Activated CD4-positive, alpha-beta T cell treated with anti-CD3 and anti-CD28 coated beads for 36 hours (primary cell): Measurements from ENCODE around the gene COL17A1. TPM values are rescaled to one million over a fixed set of nuclear protein-coding genes. Genes with fewer than 3 reads are reported as not detected.

Experiments
- ATAC-seq: fragments of 200-7000 bp; cut with Tn5 transposase; one replicate; pipeline ENCODE4 v1.10.0; 2021; ENCODE audit warnings: mild to moderate bottlenecking, moderate library complexity
- CTCF ChIA-PET: fragments of 350-600 bp; sonication (Branson Sonifier 250); formaldehyde crosslinking; loops from one replicate; lab custom pipeline; 2021; ENCODE audit warnings: antibody characterized with exemption; lab: Charles Lee
- POLR2A ChIA-PET: fragments of 350-600 bp; sonication (Branson Sonifier 250); formaldehyde crosslinking; loops from one replicate; lab custom pipeline; 2021; ENCODE audit warnings: antibody characterized with exemption, inconsistent platforms; lab: Charles Lee
- DNase-seq: peaks from one replicate; pipeline ENCODE4 v3.0.0-alpha.2; 2020
- H3K27ac Mint-ChIP-seq: one replicate; pipeline ENCODE4 v1.8.0; 2021; ENCODE audit warnings: mixed read lengths
- H3K27me3 Mint-ChIP-seq: one replicate; pipeline ENCODE4 v1.8.0; 2021; ENCODE audit warnings: mixed read lengths
- H3K36me3 Mint-ChIP-seq: one replicate; pipeline ENCODE4 v1.8.0; 2021; ENCODE audit warnings: low read depth, mixed read lengths
- H3K4me1 Mint-ChIP-seq: one replicate; pipeline ENCODE4 v1.8.0; 2021; ENCODE audit warnings: mixed read lengths
- H3K4me3 Mint-ChIP-seq: one replicate; pipeline ENCODE4 v1.8.0; 2021; ENCODE audit warnings: mild to moderate bottlenecking, moderate library complexity, mixed read lengths
- H3K9me3 Mint-ChIP-seq: one replicate; pipeline ENCODE4 v1.8.0; 2021; ENCODE audit warnings: low read depth, mixed read lengths
- intact Hi-C, 2 experiments: fragments of 100-400 bp; cut with DNase I in 1 of 2; cut with micrococcal nuclease in 1 of 2; formaldehyde crosslinking; loops; one replicate each; pipeline versions ENCODE4 v1.14.2 to v1.15.1; 2022 to 2024; cut with DNase I, micrococcal nuclease
- microRNA-seq: library from miRNA; unstranded; fragments of <30 nt; microRNA quantifications from one replicate; pipeline ENCODE4 v1.2.0, GENCODE V29; 2021; ENCODE audit warnings: borderline replicate concordance
- total RNA-seq, 2 experiments: library from RNA; stranded (reverse); gene quantifications; one replicate each; pipeline ENCODE4 v1.2.3, GENCODE V29; 2021

The COL17A1 gene
- total RNA-seq, 2 experiments from 2014 or later: not detected

DNA sequence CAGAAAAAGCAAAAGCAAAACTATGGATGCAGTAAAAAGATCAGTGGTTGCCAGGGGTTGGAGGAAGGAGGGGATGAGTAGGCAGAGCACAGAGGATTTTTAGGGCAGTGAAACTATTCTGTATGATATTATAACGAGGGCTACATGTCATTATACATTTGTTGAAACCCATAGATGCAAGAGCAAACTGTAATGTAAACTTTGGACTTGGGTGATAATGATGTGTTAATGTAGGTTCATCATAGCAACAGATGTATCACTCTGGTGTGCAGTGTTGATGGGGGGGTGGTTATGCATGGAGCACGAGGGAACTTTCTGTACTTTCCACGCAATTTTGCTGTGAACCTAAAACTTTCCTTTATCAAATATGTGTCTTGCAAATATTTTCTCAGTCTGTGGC, 95.6 kb downstream of the COL17A1 start:
- Mint-ChIP-seq H3K36me3 (peaks cover 14% of the 10 kb centered on the region), H3K27me3 (no peaks in the 10 kb centered on the region), H3K4me3 (no peak overlapping the region), H3K27ac (no peak overlapping the region), H3K9me3 (no peaks in the 10 kb centered on the region), H3K4me1 (peaks cover 38% of the 10 kb centered on the region)
- ChIA-PET POLR2A (no interaction called here), CTCF (interaction anchor here (1.4 kb wide), 1 partner anchor 102 kb away, joined by 3 read pairs; no protein-coding TSS in a partner anchor)
- DNase-seq (no peak), ATAC-seq (no peak)
- intact Hi-C loops: no loop called here

DNA sequence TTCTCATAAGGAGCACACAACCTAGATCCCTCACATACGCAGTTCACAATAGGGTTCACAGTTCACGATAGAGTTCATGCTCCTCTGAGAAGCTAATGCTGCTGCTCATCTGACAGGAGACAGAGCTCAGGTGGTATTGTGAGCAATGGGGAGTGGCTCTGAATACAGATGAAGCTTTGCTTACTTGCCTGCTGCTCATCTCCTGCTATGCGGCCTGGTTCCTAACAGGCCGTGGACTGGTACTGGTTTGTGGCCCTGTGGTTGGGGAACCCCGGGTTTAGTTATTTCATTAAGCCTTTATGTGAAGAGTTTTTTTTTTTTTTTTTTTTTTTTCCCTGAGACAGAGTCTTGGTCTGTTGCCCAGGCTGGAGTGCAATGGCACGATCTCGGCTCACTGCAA, 99.3 kb downstream of the COL17A1 start:
- ChIA-PET CTCF (interaction anchor here (0.6 to 1.3 kb wide), 3 partner anchors 9 to 19 kb away, joined by 3 read pairs; no protein-coding TSS in a partner anchor), POLR2A (no interaction called here)
- peaks cover 2% of the 10 kb centered on the region for H3K36me3 Mint-ChIP-seq
- intact Hi-C loops: no loop called here
- H3K4me1 Mint-ChIP-seq: peaks cover 64% of the 10 kb centered on the region
- DNase-seq: peak; percentile 58
- H3K4me3 Mint-ChIP-seq: no peak overlapping the region
- no peaks in the 10 kb centered on the region for H3K9me3 Mint-ChIP-seq
- no peak overlapping the region for H3K27ac Mint-ChIP-seq
- no peaks in the 10 kb centered on the region for H3K27me3 Mint-ChIP-seq
- ATAC-seq: peak; percentile 52

DNA sequence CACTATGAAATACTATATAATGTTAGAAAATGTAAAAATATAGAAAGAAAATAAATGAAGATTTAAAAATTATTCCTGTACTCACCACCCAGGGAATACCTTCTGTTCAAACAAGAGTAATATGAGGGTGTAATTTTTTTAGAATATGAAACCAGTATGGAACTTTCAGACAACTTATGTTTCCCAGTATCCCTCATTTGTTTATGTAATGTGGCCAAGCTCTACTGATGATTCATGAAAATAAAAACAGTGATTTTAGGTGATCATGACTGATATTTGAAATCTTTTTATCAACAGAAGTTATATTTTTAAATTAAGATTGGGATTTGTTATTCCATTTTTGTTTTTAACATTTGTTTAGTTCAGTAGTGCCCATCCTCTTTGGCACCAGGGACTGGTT, 100.0 kb downstream of the COL17A1 start:
- Mint-ChIP-seq H3K27ac (no peak overlapping the region), H3K4me3 (no peak overlapping the region), H3K9me3 (no peaks in the 10 kb centered on the region), H3K4me1 (peaks cover 68% of the 10 kb centered on the region), H3K36me3 (peaks cover under 1% of the 10 kb centered on the region), H3K27me3 (no peaks in the 10 kb centered on the region)
- ChIA-PET POLR2A (no interaction called here), CTCF (interaction anchor here (0.6 to 1.3 kb wide), 4 partner anchors 8 to 106 kb away, joined by 3 read pairs; no protein-coding TSS in a partner anchor)
- intact Hi-C loops: no loop called here
- ATAC-seq (no peak), DNase-seq (no peak)

GRCh38 chr10:103983367-103983911, 102.2 kb downstream of the COL17A1 start:
- Mint-ChIP-seq H3K27me3 (no peaks in the 10 kb centered on the region), H3K36me3 (peaks cover 2% of the 10 kb centered on the region), H3K27ac (peak overlapping the region; percentile 83), H3K4me3 (peak overlapping the region; percentile 39), H3K4me1 (peaks cover 70% of the 10 kb centered on the region), H3K9me3 (no peaks in the 10 kb centered on the region)
- DNase-seq: no peak
- ChIA-PET POLR2A (interaction anchor here (0.7 to 1.2 kb wide), 2 partner anchors 138 to 271 kb away, joined by 3 to 6 read pairs; partner anchors contain the start of gene SFR1), CTCF (interaction anchor here (0.6 to 1.0 kb wide), 4 partner anchors 93 to 343 kb away, joined by 3 read pairs; no protein-coding TSS in a partner anchor)
- peak; percentile 91 for ATAC-seq
- intact Hi-C loops: loop anchor here (2.0 to 5.0 kb wide), 2 partner anchors 15 to 96 kb away; no protein-coding TSS in a partner anchor

DNA sequence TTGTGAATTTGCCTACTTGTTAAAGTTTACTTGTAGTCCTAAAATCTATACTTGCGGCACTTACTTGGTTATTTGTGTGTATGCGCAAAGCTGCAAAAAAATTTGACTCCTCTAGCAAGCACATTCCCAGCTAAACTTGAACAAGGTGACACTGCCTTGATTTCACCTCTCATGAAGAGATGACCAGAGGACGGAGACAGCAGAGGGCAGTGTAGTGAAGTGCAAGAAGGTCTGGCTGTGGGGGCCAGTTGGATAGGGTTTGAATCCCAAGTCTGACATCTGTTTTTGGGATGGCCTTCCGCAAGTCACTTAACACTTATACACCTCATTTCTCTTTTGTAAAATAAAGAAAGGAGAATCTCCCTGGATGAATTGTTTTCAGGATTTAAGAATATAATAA, 103.0 kb downstream of the COL17A1 start:
- ChIA-PET POLR2A (interaction anchor here (0.7 to 1.2 kb wide), 2 partner anchors 139 to 270 kb away, joined by 3 to 6 read pairs; partner anchors contain the start of gene SFR1), CTCF (interaction anchor here (0.7 to 1.0 kb wide), 2 partner anchors 92 to 270 kb away, joined by 3 read pairs; no protein-coding TSS in a partner anchor)
- no peak for DNase-seq
- Mint-ChIP-seq H3K36me3 (peaks cover 2% of the 10 kb centered on the region), H3K27ac (peak overlapping the region; percentile 83), H3K27me3 (no peaks in the 10 kb centered on the region), H3K9me3 (no peaks in the 10 kb centered on the region), H3K4me1 (peaks cover 68% of the 10 kb centered on the region), H3K4me3 (no peak overlapping the region)
- no peak for ATAC-seq
- intact Hi-C loops: loop anchor here (2.0 to 5.0 kb wide), 2 partner anchors 14 to 95 kb away; no protein-coding TSS in a partner anchor

Small RNA genes within 50 kb of the gene (microRNA-seq; reads per million reads assigned to microRNA genes)
- not detected for gene MIR936

Other genes starting within 250 kb of the COL17A1 start
- 1 to 10 TPM; 6.7 to 7.7 TPM for gene SH3PXD2A, start 230.3 kb downstream of the COL17A1 start, total RNA-seq
- 10 to 100 TPM; 34.4 to 37.4 TPM for gene STN1, start 167.7 kb downstream of the COL17A1 start, total RNA-seq
- 10 to 100 TPM; 20.2 to 32.5 TPM for gene SLK, start 118.7 kb downstream of the COL17A1 start, total RNA-seq
- 10 to 100 TPM; 17.2 to 20.5 TPM for gene SFR1, start 36.3 kb upstream of the COL17A1 start, total RNA-seq
- gene CFAP43, start 146.5 kb upstream of the COL17A1 start, total RNA-seq: under 1 TPM; 0.09 TPM
- gene GSTO1, start 169.0 kb upstream of the COL17A1 start, total RNA-seq: 100 to 1,000 TPM; 261 to 320 TPM
- gene GSTO2, start 183.3 kb upstream of the COL17A1 start, total RNA-seq: 1 to 10 TPM; 2.1 to 2.8 TPM